GM12891 (cell line): Measurements from ENCODE around the gene ATXN7L1.

Experiments used
- POLR2A ChIP-seq: IDR thresholded peaks from 2 replicates; pipeline ENCODE4 v1.6.1; 2011; ENCODE audit warnings: low read depth, low read length, control low read depth
- POLR2AphosphoS5 ChIP-seq: IDR thresholded peaks from 2 replicates; pipeline ENCODE4 v1.6.1; 2011; ENCODE audit warnings: low read depth, low read length, control low read depth
- POU2F2 ChIP-seq: IDR thresholded peaks from 2 replicates; pipeline ENCODE4 v1.6.1; 2011; ENCODE audit warnings: low read depth, mild to moderate bottlenecking, control low read depth, low read length, moderate library complexity
- TAF1 ChIP-seq: IDR thresholded peaks from 2 replicates; pipeline ENCODE4 v1.6.1; 2011; ENCODE audit warnings: low read depth, low read length, control low read depth

GRCh38 chr7:105715528-105715927, 160.9 kb downstream of the ATXN7L1 start:
- no peak for TF ChIP-seq POLR2AphosphoS5
- no peak for TF ChIP-seq POLR2A
- TF ChIP-seq TAF1: no peak
- TF ChIP-seq POU2F2: no peak
